Liver (tissue), 9 donors: ENCODE measurements around the gene GUCA2A. TPM values are rescaled to one million over a fixed set of nuclear protein-coding genes. Genes with fewer than 3 reads are reported as not detected.

Experiments
- DNase-seq: peaks from one replicate; pipeline ENCODE4 v3.0.0-alpha.2; 2017; ENCODE audit warnings: low spot score
- H3K27ac ChIP-seq, 2 donors: one replicate each; pipeline ENCODE4 v1.7.0; 2013; ENCODE audit warnings: inconsistent platforms in 2 of 2, low read length in 2 of 2, control low read depth in 1 of 2, low read depth in 1 of 2, mild to moderate bottlenecking in 1 of 2
- H3K27me3 ChIP-seq, 4 donors: one replicate each; pipeline versions ENCODE4 v1.6.1 to v1.7.0; 2013; ENCODE audit warnings: low read length in 3 of 4, inconsistent platforms in 1 of 4, mild to moderate bottlenecking in 1 of 4, moderate library complexity in 1 of 4; ENCODE audit not compliant: control insufficient read depth in 4 of 4, insufficient read depth in 4 of 4
- H3K36me3 ChIP-seq, 4 donors: one replicate each; pipeline versions ENCODE4 v1.6.1 to v1.7.0; 2013; ENCODE audit warnings: low read length in 3 of 4, mild to moderate bottlenecking in 3 of 4, low read depth in 1 of 4, moderate library complexity in 1 of 4; ENCODE audit not compliant: control insufficient read depth in 4 of 4, insufficient read depth in 3 of 4
- H3K4me1 ChIP-seq, 4 donors: one replicate each; pipeline versions ENCODE4 v1.6.1 to v1.7.0; 2013; ENCODE audit warnings: low read length in 3 of 4, mild to moderate bottlenecking in 3 of 4, moderate library complexity in 1 of 4; ENCODE audit not compliant: control insufficient read depth in 4 of 4, insufficient read depth in 4 of 4
- H3K4me3 ChIP-seq, 3 donors: one replicate each; pipeline versions ENCODE4 v1.6.1 to v1.7.0; 2013; ENCODE audit warnings: low read length in 3 of 3, control low read depth in 1 of 3, low read depth in 1 of 3, mild to moderate bottlenecking in 1 of 3
- H3K9ac ChIP-seq, 2 donors: one replicate each; pipeline ENCODE4 v1.7.0; 2013; ENCODE audit warnings: low read length in 2 of 2, mild to moderate bottlenecking in 2 of 2, moderate library complexity in 2 of 2, control low read depth in 1 of 2, low read depth in 1 of 2
- H3K9me3 ChIP-seq, 4 donors: one replicate each; pipeline versions ENCODE4 v1.6.1 to v1.7.0; 2013; ENCODE audit warnings: low read length in 3 of 4; ENCODE audit not compliant: control insufficient read depth in 4 of 4
- EGR1 ChIP-seq, 2 donors: IDR thresholded peaks; 2 replicates each; pipeline ENCODE4 v1.6.1; 2016 to 2018; ENCODE audit warnings: antibody characterized with exemption in 2 of 2, low read depth in 2 of 2
- FOXA1 ChIP-seq: IDR thresholded peaks from 2 replicates; pipeline ENCODE4 v1.6.1; 2016; ENCODE audit warnings: antibody characterized with exemption
- FOXA2 ChIP-seq: IDR thresholded peaks from 2 replicates; pipeline ENCODE4 v1.6.1; 2016; ENCODE audit warnings: antibody characterized with exemption
- GABPA ChIP-seq, 2 donors: IDR thresholded peaks in 1 of 2; conservative IDR thresholded peaks in 1 of 2; 2 replicates each; pipeline ENCODE4 v1.6.1; 2016; ENCODE audit warnings: antibody characterized with exemption in 2 of 2, mild to moderate bottlenecking in 1 of 2, moderate library complexity in 1 of 2
- HNF4G ChIP-seq: IDR thresholded peaks from 2 replicates; pipeline ENCODE4 v1.6.1; 2016; ENCODE audit warnings: antibody characterized with exemption
- JUND ChIP-seq, 2 donors: IDR thresholded peaks; 2 replicates each; pipeline ENCODE4 v1.6.1; 2016; ENCODE audit warnings: antibody characterized with exemption in 2 of 2
- NR2F2 ChIP-seq: IDR thresholded peaks from 2 replicates; pipeline ENCODE4 v1.6.1; 2016; ENCODE audit warnings: antibody characterized with exemption
- RAD21 ChIP-seq, 2 donors: IDR thresholded peaks; 2 replicates each; pipeline ENCODE4 v1.6.1; 2016; ENCODE audit warnings: antibody characterized with exemption in 2 of 2, mild to moderate bottlenecking in 2 of 2
- SP1 ChIP-seq: IDR thresholded peaks from 2 replicates; pipeline ENCODE4 v1.6.1; 2018; ENCODE audit warnings: antibody characterized with exemption, mild to moderate bottlenecking
- TAF1 ChIP-seq: conservative IDR thresholded peaks from 2 replicates; pipeline ENCODE4 v1.6.1; 2016; ENCODE audit warnings: antibody characterized with exemption, mild to moderate bottlenecking
- WGBS: extraction: QIAGEN DNeasy Blood & Tissue Kit; methylation state at CpG from one replicate; pipeline ENCODE4 v1.1.7; 2013; 5-methylcytosine and 5-hydroxymethylcytosine counted together
- polyA plus RNA-seq, 2 donors: library from polyadenylated mRNA; stranded (reverse) in 1 of 2; unstranded in 1 of 2; fragments of 200-250 nt in 1 of 2; fragments of >200 nt in 1 of 2; fragmentation: Nextera tagmentation in 1 of 2; extraction: Ambion mirVana in 1 of 2; gene quantifications; one replicate each; pipeline versions ENCODE4 v1.2.1 to v1.2.3, GENCODE V29; 2013 to 2015
- total RNA-seq, 2 donors: library from RNA; depleted of rRNA; stranded (reverse); fragments of >200 nt; gene quantifications; one replicate each; pipeline ENCODE4 v1.2.3, GENCODE V29; 2014
- TF ChIP-seq, protein P1 (sequence below): IDR thresholded peaks from 2 replicates; pipeline ENCODE4 v1.6.1; 2016; ENCODE audit warnings: antibody characterized with exemption
- TF ChIP-seq, protein P2 (sequence below): fragments of 150-350 bp; IDR thresholded peaks from 2 replicates; pipeline ENCODE4 v1.5.1; 2017; ENCODE audit warnings: improper control_type of control experiment, low read depth, low read length; ENCODE audit not compliant: missing input control
- TF ChIP-seq, protein P3 (sequence below): IDR thresholded peaks from 2 replicates; pipeline ENCODE4 v1.6.1; 2016; ENCODE audit warnings: antibody characterized with exemption
- TF ChIP-seq, protein P4 (sequence below): IDR thresholded peaks from 2 replicates; pipeline ENCODE4 v1.6.1; 2016; ENCODE audit warnings: antibody characterized with exemption
- TF ChIP-seq, protein P5 (sequence below): IDR thresholded peaks from 2 replicates; pipeline ENCODE4 v1.6.1; 2016; ENCODE audit warnings: antibody characterized with exemption, mild to moderate bottlenecking
- donor health status: healthy.
- donor health status: healthy.
- donor health status: healthy.
- donor health status: healthy.
- donor health status: healthy.

Gene GUCA2A
- total and polyA plus RNA-seq, 4 donors = not detected

- WGBS = 86% methylated on average over 4 of the region's 4 CpGs
- Histone ChIP-seq H3K4me3 (no peak overlapping the region), H3K4me1 (peaks cover 0 to 21% (median 17%) of the 10 kb centered on the region in 4 donors), H3K9ac (no peak overlapping the region), H3K36me3 (peaks cover 0 to 22% (median 15%) of the 10 kb centered on the region in 4 donors), H3K27me3 (no peaks in the 10 kb centered on the region), H3K9me3 (no peaks in the 10 kb centered on the region), H3K27ac (no peak overlapping the region)
- DNase-seq = no peak
- TF ChIP-seq FOXA2 (no peak), EGR1 (IDR thresholded peaks at IDR 0.05; ENCODE audit: low read depth in 2 of 2) (no peak)
Measured at GRCh38 chr1:42192106-42192505, 27.6 kb upstream of the GUCA2A start.

DNA sequence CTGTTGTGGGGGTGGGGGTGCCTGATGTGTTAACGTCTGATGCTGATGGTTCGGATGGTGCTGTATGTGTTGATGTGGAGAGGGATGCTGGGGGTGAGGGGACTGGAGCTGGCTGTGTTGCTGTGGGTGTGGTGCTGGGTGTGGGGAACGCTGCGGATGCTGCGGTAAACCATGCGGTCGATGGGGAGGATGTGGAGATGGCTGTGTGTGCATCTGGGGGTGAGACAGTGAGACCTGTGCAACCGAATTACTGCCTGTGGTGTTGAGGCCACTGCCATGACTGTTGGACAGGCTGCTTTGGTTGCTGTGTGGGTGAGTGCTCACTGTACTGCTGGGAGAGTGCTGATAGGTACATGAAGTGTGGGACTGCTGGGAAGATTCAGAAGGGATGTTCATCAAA, 26.8 kb upstream of the GUCA2A start:
- Histone ChIP-seq H3K9ac (no peak overlapping the region), H3K36me3 (peaks cover 3 to 18% (median 15%) of the 10 kb centered on the region in 4 donors), H3K4me3 (no peak overlapping the region), H3K4me1 (peaks cover 0 to 21% (median 17%) of the 10 kb centered on the region in 4 donors), H3K27ac (peak overlapping the region in 1 of 2 donors; percentile 0), H3K9me3 (no peaks in the 10 kb centered on the region), H3K27me3 (no peaks in the 10 kb centered on the region)
- 96% methylated on average over 8 of the region's 8 CpGs for WGBS
- TF ChIP-seq NR2F2 = no peak
- no peak for TF ChIP-seq FOXA1
- no peak for TF ChIP-seq RAD21 (IDR thresholded peaks at IDR 0.05)
- TF ChIP-seq, protein P1, sequence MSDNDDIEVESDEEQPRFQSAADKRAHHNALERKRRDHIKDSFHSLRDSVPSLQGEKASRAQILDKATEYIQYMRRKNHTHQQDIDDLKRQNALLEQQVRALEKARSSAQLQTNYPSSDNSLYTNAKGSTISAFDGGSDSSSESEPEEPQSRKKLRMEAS = no peak
- no peak for TF ChIP-seq FOXA2
- no peak for TF ChIP-seq GABPA (IDR thresholded peaks at IDR 0.05 in 1 of 2, conservative IDR thresholded peaks at IDR 0.05 in 1 of 2)
- TF ChIP-seq, protein P2, sequence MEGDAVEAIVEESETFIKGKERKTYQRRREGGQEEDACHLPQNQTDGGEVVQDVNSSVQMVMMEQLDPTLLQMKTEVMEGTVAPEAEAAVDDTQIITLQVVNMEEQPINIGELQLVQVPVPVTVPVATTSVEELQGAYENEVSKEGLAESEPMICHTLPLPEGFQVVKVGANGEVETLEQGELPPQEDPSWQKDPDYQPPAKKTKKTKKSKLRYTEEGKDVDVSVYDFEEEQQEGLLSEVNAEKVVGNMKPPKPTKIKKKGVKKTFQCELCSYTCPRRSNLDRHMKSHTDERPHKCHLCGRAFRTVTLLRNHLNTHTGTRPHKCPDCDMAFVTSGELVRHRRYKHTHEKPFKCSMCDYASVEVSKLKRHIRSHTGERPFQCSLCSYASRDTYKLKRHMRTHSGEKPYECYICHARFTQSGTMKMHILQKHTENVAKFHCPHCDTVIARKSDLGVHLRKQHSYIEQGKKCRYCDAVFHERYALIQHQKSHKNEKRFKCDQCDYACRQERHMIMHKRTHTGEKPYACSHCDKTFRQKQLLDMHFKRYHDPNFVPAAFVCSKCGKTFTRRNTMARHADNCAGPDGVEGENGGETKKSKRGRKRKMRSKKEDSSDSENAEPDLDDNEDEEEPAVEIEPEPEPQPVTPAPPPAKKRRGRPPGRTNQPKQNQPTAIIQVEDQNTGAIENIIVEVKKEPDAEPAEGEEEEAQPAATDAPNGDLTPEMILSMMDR = no peak
- TF ChIP-seq EGR1 (IDR thresholded peaks at IDR 0.05; ENCODE audit: low read depth in 2 of 2) = no peak
- TF ChIP-seq, protein P3, sequence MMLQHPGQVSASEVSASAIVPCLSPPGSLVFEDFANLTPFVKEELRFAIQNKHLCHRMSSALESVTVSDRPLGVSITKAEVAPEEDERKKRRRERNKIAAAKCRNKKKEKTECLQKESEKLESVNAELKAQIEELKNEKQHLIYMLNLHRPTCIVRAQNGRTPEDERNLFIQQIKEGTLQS = no peak
- no peak for TF ChIP-seq SP1
- DNase-seq = no peak

- peak overlapping the region in 1 of 2 donors; percentile 33 for H3K9ac ChIP-seq
- DNase-seq = no peak
- no peaks in the 10 kb centered on the region for H3K9me3 ChIP-seq
- H3K36me3 ChIP-seq = peaks cover 3 to 21% (median 15%) of the 10 kb centered on the region in 4 donors
- H3K27me3 ChIP-seq = no peaks in the 10 kb centered on the region
- peak overlapping the region; percentile 40 to 70 for H3K27ac ChIP-seq
- WGBS = 54% methylated on average over 6 of the region's 6 CpGs
- H3K4me3 ChIP-seq = no peak overlapping the region
- H3K4me1 ChIP-seq = peaks cover 0 to 21% (median 17%) of the 10 kb centered on the region in 4 donors
- TF ChIP-seq, protein P4, sequence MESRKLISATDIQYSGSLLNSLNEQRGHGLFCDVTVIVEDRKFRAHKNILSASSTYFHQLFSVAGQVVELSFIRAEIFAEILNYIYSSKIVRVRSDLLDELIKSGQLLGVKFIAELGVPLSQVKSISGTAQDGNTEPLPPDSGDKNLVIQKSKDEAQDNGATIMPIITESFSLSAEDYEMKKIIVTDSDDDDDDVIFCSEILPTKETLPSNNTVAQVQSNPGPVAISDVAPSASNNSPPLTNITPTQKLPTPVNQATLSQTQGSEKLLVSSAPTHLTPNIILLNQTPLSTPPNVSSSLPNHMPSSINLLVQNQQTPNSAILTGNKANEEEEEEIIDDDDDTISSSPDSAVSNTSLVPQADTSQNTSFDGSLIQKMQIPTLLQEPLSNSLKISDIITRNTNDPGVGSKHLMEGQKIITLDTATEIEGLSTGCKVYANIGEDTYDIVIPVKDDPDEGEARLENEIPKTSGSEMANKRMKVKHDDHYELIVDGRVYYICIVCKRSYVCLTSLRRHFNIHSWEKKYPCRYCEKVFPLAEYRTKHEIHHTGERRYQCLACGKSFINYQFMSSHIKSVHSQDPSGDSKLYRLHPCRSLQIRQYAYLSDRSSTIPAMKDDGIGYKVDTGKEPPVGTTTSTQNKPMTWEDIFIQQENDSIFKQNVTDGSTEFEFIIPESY = no peak
- TF ChIP-seq, protein P1 = no peak
- TF ChIP-seq NR2F2 (peak; percentile 21), TAF1 (no peak), JUND (IDR thresholded peaks at IDR 0.05) (peak; percentile 6 to 37), FOXA2 (peak; percentile 57), GABPA (IDR thresholded peaks at IDR 0.05 in 1 of 2, conservative IDR thresholded peaks at IDR 0.05 in 1 of 2) (peak in 1 of 2 donors; percentile 25), HNF4G (no peak)
- TF ChIP-seq, protein P5, sequence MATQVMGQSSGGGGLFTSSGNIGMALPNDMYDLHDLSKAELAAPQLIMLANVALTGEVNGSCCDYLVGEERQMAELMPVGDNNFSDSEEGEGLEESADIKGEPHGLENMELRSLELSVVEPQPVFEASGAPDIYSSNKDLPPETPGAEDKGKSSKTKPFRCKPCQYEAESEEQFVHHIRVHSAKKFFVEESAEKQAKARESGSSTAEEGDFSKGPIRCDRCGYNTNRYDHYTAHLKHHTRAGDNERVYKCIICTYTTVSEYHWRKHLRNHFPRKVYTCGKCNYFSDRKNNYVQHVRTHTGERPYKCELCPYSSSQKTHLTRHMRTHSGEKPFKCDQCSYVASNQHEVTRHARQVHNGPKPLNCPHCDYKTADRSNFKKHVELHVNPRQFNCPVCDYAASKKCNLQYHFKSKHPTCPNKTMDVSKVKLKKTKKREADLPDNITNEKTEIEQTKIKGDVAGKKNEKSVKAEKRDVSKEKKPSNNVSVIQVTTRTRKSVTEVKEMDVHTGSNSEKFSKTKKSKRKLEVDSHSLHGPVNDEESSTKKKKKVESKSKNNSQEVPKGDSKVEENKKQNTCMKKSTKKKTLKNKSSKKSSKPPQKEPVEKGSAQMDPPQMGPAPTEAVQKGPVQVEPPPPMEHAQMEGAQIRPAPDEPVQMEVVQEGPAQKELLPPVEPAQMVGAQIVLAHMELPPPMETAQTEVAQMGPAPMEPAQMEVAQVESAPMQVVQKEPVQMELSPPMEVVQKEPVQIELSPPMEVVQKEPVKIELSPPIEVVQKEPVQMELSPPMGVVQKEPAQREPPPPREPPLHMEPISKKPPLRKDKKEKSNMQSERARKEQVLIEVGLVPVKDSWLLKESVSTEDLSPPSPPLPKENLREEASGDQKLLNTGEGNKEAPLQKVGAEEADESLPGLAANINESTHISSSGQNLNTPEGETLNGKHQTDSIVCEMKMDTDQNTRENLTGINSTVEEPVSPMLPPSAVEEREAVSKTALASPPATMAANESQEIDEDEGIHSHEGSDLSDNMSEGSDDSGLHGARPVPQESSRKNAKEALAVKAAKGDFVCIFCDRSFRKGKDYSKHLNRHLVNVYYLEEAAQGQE = no peak
Measured at GRCh38 chr1:42189931-42190853, 25.6 kb upstream of the GUCA2A start.
